Mesendoderm (in vitro differentiated cells): ENCODE data around the gene LINGO3.

Experiments used
- DNase-seq: peaks from one replicate; pipeline ENCODE4 v3.0.0; 2013
- H2AK5ac ChIP-seq: 2 replicates; pipeline ENCODE4 v1.6.1; 2013; ENCODE audit warnings: low read length, inconsistent platforms
- H2BK120ac ChIP-seq: 2 replicates; pipeline ENCODE4 v1.6.1; 2013; ENCODE audit warnings: low read depth, mild to moderate bottlenecking, low read length, moderate library complexity, mixed read lengths
- H2BK15ac ChIP-seq: replicated peaks from 2 replicates; pipeline ENCODE4 v1.6.1; 2013; ENCODE audit warnings: low read depth, mild to moderate bottlenecking, moderate library complexity
- H2BK5ac ChIP-seq: 2 replicates; pipeline ENCODE4 v1.6.1; 2013; ENCODE audit warnings: low read length, inconsistent platforms
- H3K18ac ChIP-seq: 2 replicates; pipeline ENCODE4 v1.6.1; 2013; ENCODE audit warnings: mild to moderate bottlenecking, low read length, mixed read lengths
- H3K23ac ChIP-seq: one replicate; pipeline ENCODE4 v1.6.1; 2013; ENCODE audit warnings: low read length
- H3K27ac ChIP-seq: 2 replicates; pipeline ENCODE4 v1.5.1; 2013; ENCODE audit warnings: low read depth, mild to moderate bottlenecking, inconsistent platforms, low read length, moderate library complexity
- H3K27me3 ChIP-seq: 2 replicates; pipeline ENCODE4 v1.6.1; 2013; ENCODE audit warnings: low read length, control low read depth, mild to moderate bottlenecking, inconsistent platforms; ENCODE audit not compliant: insufficient read depth, poor library complexity
- H3K36me3 ChIP-seq: 2 replicates; pipeline ENCODE4 v1.6.1; 2013; ENCODE audit warnings: low read length, inconsistent platforms; ENCODE audit not compliant: control insufficient read depth, insufficient read depth
- H3K4ac ChIP-seq: one replicate; pipeline ENCODE4 v1.6.1; 2013; ENCODE audit warnings: low read depth, mild to moderate bottlenecking, low read length, moderate library complexity
- H3K4me1 ChIP-seq: 2 replicates; pipeline ENCODE4 v1.6.1; 2013; ENCODE audit warnings: low read depth, low read length, inconsistent platforms; ENCODE audit not compliant: control insufficient read depth
- H3K4me2 ChIP-seq: 2 replicates; pipeline ENCODE4 v1.6.1; 2013; ENCODE audit warnings: low read length
- H3K4me3 ChIP-seq: 2 replicates; pipeline ENCODE4 v1.5.1; 2013; ENCODE audit warnings: mild to moderate bottlenecking, low read length
- H3K56ac ChIP-seq: one replicate; pipeline ENCODE4 v1.6.1; 2013; ENCODE audit warnings: low read length
- H3K79me1 ChIP-seq: 2 replicates; pipeline ENCODE4 v1.6.1; 2013; ENCODE audit warnings: low read length, inconsistent platforms
- H3K79me2 ChIP-seq: 2 replicates; pipeline ENCODE4 v1.6.1; 2013; ENCODE audit warnings: mild to moderate bottlenecking, low read length; ENCODE audit not compliant: control insufficient read depth, insufficient read depth
- H3K9ac ChIP-seq: 2 replicates; pipeline ENCODE4 v1.6.1; 2013; ENCODE audit warnings: low read length, inconsistent platforms
- H4K5ac ChIP-seq: one replicate; pipeline ENCODE4 v1.6.1; 2013; ENCODE audit warnings: low read length
- H4K8ac ChIP-seq: one replicate; pipeline ENCODE4 v1.6.1; 2013; ENCODE audit warnings: low read depth, mild to moderate bottlenecking, control low read depth, low read length, moderate library complexity
- WGBS: extraction: QIAGEN DNeasy Blood & Tissue Kit; methylation state at CpG from one replicate; pipeline ENCODE4 v1.1.7; 2013; ENCODE audit warnings: low lambda C conversion rate, missing lambda C conversion rate; ENCODE audit not compliant: insufficient coverage; ENCODE audit errors: extremely low coverage; 5-methylcytosine and 5-hydroxymethylcytosine counted together

LINGO3 gene

DNA sequence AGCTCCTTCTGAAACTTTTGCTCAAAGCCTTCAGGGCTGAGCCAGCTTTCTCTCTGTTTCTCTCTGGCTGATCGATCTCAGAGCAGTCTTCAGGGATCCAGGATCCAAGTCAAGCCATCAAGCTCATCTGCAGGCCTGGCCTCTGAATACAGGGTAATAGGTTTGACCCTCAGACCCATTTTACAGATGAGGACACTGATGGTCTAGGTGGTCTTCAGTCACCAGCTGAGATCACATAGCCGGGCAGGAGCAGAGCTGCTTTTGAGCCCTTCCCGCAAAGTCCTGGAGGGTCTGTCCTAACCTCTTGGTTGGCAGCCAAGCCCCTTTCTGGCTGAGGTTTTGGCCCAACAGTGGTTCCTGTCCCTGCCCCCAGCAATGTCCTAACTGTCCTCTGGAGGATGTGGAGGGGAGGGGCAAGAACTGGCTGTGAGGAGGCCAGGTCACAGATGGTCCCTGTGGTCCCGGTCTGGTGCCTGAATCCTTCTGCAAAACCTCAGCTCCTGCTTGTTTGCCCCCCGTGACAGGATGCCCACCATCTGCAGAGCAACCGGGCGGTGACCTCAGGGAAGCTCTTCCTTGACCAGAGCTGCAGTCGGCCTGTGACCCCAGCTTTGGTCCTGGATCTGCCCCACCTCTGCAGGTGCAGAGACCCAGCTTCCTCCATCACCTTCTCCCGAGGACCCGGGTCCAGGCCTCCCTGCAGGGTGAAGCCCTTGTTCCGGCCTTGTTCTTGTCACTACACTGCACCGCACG lies 20.2 kb downstream of the LINGO3 start:
- Histone ChIP-seq H2BK5ac (no peak overlapping the region), H3K4me2 (no peak overlapping the region), H3K4me1 (no peaks in the 10 kb centered on the region), H3K9ac (no peak overlapping the region), H3K79me2 (no peaks in the 10 kb centered on the region), H2BK15ac (no peak overlapping the region), H3K23ac (no peak overlapping the region), H3K79me1 (no peaks in the 10 kb centered on the region), H3K18ac (no peak overlapping the region), H2BK120ac (no peak overlapping the region), H2AK5ac (no peak overlapping the region), H3K56ac (no peak overlapping the region), H3K36me3 (no peaks in the 10 kb centered on the region), H3K4ac (no peak overlapping the region), H4K5ac (no peak overlapping the region), H4K8ac (no peak overlapping the region), H3K4me3 (no peak overlapping the region), H3K27ac (no peak overlapping the region), H3K27me3 (peaks cover 29% of the 10 kb centered on the region)
- DNase-seq: no peak
- WGBS: no CpG with 5 or more reads among the region's 13 CpGs

DNA sequence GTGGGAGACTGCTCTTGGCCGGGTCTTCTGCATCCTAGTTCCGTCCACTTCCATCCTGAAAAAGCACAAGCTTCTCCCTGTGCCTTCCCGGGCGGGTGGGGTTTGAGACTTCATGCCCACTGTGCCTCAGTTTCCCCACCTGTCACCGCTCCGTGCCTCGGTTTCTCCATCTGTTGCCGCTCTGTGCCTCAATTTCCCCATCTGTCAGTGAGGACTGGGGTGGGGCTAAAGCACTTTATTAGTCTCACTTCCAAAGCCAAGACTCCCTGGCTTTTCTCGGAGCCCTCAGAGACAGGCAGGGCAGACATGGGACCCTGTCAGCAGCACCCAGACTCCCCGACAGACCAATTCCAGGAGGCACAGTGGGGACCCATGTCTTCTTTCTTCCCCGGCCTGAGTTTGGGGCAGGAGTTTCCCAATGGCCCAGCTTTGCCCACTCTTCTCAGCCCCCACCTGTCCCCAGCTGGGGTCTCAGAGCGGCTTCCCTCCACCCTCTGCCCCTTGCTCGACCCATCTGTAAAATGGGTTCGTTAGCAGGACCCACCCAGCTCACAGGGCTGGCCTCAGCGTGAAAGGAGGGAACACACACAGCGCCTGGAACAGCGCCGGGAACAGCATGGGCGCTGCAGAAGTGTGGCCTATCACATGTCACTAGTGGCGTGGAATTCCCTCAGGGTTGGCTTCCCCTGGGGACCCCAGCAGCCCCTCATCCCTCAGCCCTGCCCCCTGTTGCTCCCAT lies 21.4 kb downstream of the LINGO3 start:
- no peak for DNase-seq
- no peak overlapping the region for H3K4me3 ChIP-seq
- no CpG with 5 or more reads among the region's 20 CpGs for WGBS
- no peak overlapping the region for H4K8ac ChIP-seq
- no peaks in the 10 kb centered on the region for H3K4me1 ChIP-seq
- H3K4me2 ChIP-seq: no peak overlapping the region
- H3K27me3 ChIP-seq: peaks cover 26% of the 10 kb centered on the region
- no peak overlapping the region for H3K4ac ChIP-seq
- H2BK120ac ChIP-seq: no peak overlapping the region
- H2BK15ac ChIP-seq: no peak overlapping the region
- H3K79me2 ChIP-seq: no peaks in the 10 kb centered on the region
- no peak overlapping the region for H3K56ac ChIP-seq
- no peak overlapping the region for H4K5ac ChIP-seq
- no peak overlapping the region for H2BK5ac ChIP-seq
- H3K27ac ChIP-seq: no peak overlapping the region
- H3K79me1 ChIP-seq: no peaks in the 10 kb centered on the region
- H2AK5ac ChIP-seq: no peak overlapping the region
- no peak overlapping the region for H3K9ac ChIP-seq
- no peak overlapping the region for H3K23ac ChIP-seq
- H3K36me3 ChIP-seq: no peaks in the 10 kb centered on the region
- no peak overlapping the region for H3K18ac ChIP-seq

- H3K4ac ChIP-seq: no peak overlapping the region
- DNase-seq: no peak
- H3K18ac ChIP-seq: no peak overlapping the region
- H3K27me3 ChIP-seq: peaks cover 3% of the 10 kb centered on the region
- no peak overlapping the region for H3K4me2 ChIP-seq
- H3K79me1 ChIP-seq: no peaks in the 10 kb centered on the region
- no peaks in the 10 kb centered on the region for H3K79me2 ChIP-seq
- no CpG with 5 or more reads among the region's 8 CpGs for WGBS
- no peak overlapping the region for H3K27ac ChIP-seq
- H2BK5ac ChIP-seq: no peak overlapping the region
- H2AK5ac ChIP-seq: no peak overlapping the region
- H3K56ac ChIP-seq: no peak overlapping the region
- no peak overlapping the region for H2BK120ac ChIP-seq
- no peak overlapping the region for H4K8ac ChIP-seq
- H3K4me1 ChIP-seq: no peaks in the 10 kb centered on the region
- no peaks in the 10 kb centered on the region for H3K36me3 ChIP-seq
- H3K23ac ChIP-seq: no peak overlapping the region
- H3K9ac ChIP-seq: no peak overlapping the region
- no peak overlapping the region for H3K4me3 ChIP-seq
- H2BK15ac ChIP-seq: no peak overlapping the region
- H4K5ac ChIP-seq: no peak overlapping the region
These were observed 24.0 kb downstream of the LINGO3 start for GRCh38 chr19:2283835-2284507.

DNA sequence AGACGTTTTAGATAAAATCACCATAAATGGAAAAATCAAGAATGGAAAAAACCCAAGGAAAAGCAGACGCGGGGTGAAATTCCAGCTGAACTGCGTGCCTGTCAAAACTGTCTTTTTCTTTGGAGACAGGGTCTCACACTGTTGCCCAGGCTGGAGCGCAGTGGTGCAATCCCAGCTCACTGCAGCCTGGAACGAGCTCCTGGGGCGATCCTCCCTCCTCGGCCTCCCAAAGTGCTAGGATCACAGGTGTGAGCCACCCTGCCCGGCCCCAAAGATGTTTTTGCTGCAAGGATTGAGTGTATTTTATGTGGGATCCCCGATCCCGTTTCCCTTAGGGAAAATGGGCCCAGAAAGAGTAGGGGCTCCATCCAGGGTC lies 25.1 kb downstream of the LINGO3 start:
- no peaks in the 10 kb centered on the region for H3K36me3 ChIP-seq
- no peak overlapping the region for H3K27ac ChIP-seq
- H3K18ac ChIP-seq: no peak overlapping the region
- no peak overlapping the region for H3K23ac ChIP-seq
- no peaks in the 10 kb centered on the region for H3K4me1 ChIP-seq
- H2BK15ac ChIP-seq: no peak overlapping the region
- no peaks in the 10 kb centered on the region for H3K79me2 ChIP-seq
- no peak overlapping the region for H3K4ac ChIP-seq
- no peak overlapping the region for H3K4me3 ChIP-seq
- no peaks in the 10 kb centered on the region for H3K79me1 ChIP-seq
- H3K9ac ChIP-seq: no peak overlapping the region
- no peak overlapping the region for H2AK5ac ChIP-seq
- H3K56ac ChIP-seq: no peak overlapping the region
- H4K8ac ChIP-seq: no peak overlapping the region
- H2BK5ac ChIP-seq: no peak overlapping the region
- no peak overlapping the region for H4K5ac ChIP-seq
- H3K27me3 ChIP-seq: peaks cover 1% of the 10 kb centered on the region
- DNase-seq: no peak
- H2BK120ac ChIP-seq: no peak overlapping the region
- H3K4me2 ChIP-seq: no peak overlapping the region
- no CpG with 5 or more reads among the region's 11 CpGs for WGBS

- WGBS: no CpG with 5 or more reads among the region's 41 CpGs
- Histone ChIP-seq H4K8ac (no peak within 1 kb of the TSS), H3K4me3 (no peak within 1 kb of the TSS), H3K4me1 (no peaks in the 10 kb centered on the region), H3K9ac (peak within 1 kb of the TSS; percentile 51), H3K56ac (peak within 1 kb of the TSS; percentile 67), H3K23ac (no peak within 1 kb of the TSS), H3K79me2 (no peaks in the 10 kb centered on the region), H3K4me2 (peak within 1 kb of the TSS; percentile 48), H2BK5ac (no peak within 1 kb of the TSS), H3K27ac (no peak within 1 kb of the TSS), H3K4ac (no peak within 1 kb of the TSS), H3K18ac (peak within 1 kb of the TSS; percentile 5), H2BK120ac (no peak within 1 kb of the TSS), H3K79me1 (no peaks in the 10 kb centered on the region), H3K36me3 (no peaks in the 10 kb centered on the region), H4K5ac (no peak within 1 kb of the TSS), H2BK15ac (no peak within 1 kb of the TSS), H2AK5ac (no peak within 1 kb of the TSS), H3K27me3 (no peaks in the 10 kb centered on the region)
- peak; percentile 81 for DNase-seq
These were observed 25.7 kb downstream of the LINGO3 start, which contains the start of gene PEAK3 for GRCh38 chr19:2282062-2282861. TSS of gene PEAK3 (minus strand) at chr19:2282175. CDS start at chr19:2280931, 1,244 bp downstream.
